Panc1 (cell line): ENCODE results near the gene FRMD1.

ENCODE experiments used
- POLR2AphosphoS5 ChIP-seq: IDR thresholded peaks from 2 replicates; pipeline ENCODE4 v1.6.1; 2012; ENCODE audit warnings: mild to moderate bottlenecking, low read depth, low read length, moderate library complexity
- SIN3A ChIP-seq: IDR thresholded peaks from 2 replicates; pipeline ENCODE4 v1.6.1; 2012; ENCODE audit warnings: low read depth, mild to moderate bottlenecking, low read length, moderate library complexity, borderline replicate concordance; ENCODE audit not compliant: insufficient read depth
- TF ChIP-seq, protein P1 (sequence below): fragments of 450-650 bp; IDR thresholded peaks from 2 replicates; pipeline ENCODE4 v1.5.1; 2017; ENCODE audit warnings: mild to moderate bottlenecking
- TF ChIP-seq, protein P2 (sequence below), 2 experiments: IDR thresholded peaks; 2 replicates each; pipeline ENCODE4 v1.6.1; 2011 to 2012; ENCODE audit warnings: low read depth in 2 of 2, control low read depth in 1 of 2, low read length in 1 of 2, mild to moderate bottlenecking in 1 of 2, moderate library complexity in 1 of 2; ENCODE audit not compliant: insufficient read depth in 1 of 2

GRCh38 chr6:168040856-168041496, 38.0 kb downstream of the FRMD1 start:
- TF ChIP-seq, protein P1, sequence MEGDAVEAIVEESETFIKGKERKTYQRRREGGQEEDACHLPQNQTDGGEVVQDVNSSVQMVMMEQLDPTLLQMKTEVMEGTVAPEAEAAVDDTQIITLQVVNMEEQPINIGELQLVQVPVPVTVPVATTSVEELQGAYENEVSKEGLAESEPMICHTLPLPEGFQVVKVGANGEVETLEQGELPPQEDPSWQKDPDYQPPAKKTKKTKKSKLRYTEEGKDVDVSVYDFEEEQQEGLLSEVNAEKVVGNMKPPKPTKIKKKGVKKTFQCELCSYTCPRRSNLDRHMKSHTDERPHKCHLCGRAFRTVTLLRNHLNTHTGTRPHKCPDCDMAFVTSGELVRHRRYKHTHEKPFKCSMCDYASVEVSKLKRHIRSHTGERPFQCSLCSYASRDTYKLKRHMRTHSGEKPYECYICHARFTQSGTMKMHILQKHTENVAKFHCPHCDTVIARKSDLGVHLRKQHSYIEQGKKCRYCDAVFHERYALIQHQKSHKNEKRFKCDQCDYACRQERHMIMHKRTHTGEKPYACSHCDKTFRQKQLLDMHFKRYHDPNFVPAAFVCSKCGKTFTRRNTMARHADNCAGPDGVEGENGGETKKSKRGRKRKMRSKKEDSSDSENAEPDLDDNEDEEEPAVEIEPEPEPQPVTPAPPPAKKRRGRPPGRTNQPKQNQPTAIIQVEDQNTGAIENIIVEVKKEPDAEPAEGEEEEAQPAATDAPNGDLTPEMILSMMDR, result no peak
- TF ChIP-seq POLR2AphosphoS5, result no peak
- TF ChIP-seq SIN3A, result no peak
- TF ChIP-seq, protein P2, sequence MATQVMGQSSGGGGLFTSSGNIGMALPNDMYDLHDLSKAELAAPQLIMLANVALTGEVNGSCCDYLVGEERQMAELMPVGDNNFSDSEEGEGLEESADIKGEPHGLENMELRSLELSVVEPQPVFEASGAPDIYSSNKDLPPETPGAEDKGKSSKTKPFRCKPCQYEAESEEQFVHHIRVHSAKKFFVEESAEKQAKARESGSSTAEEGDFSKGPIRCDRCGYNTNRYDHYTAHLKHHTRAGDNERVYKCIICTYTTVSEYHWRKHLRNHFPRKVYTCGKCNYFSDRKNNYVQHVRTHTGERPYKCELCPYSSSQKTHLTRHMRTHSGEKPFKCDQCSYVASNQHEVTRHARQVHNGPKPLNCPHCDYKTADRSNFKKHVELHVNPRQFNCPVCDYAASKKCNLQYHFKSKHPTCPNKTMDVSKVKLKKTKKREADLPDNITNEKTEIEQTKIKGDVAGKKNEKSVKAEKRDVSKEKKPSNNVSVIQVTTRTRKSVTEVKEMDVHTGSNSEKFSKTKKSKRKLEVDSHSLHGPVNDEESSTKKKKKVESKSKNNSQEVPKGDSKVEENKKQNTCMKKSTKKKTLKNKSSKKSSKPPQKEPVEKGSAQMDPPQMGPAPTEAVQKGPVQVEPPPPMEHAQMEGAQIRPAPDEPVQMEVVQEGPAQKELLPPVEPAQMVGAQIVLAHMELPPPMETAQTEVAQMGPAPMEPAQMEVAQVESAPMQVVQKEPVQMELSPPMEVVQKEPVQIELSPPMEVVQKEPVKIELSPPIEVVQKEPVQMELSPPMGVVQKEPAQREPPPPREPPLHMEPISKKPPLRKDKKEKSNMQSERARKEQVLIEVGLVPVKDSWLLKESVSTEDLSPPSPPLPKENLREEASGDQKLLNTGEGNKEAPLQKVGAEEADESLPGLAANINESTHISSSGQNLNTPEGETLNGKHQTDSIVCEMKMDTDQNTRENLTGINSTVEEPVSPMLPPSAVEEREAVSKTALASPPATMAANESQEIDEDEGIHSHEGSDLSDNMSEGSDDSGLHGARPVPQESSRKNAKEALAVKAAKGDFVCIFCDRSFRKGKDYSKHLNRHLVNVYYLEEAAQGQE (IDR thresholded peaks at IDR 0.05; ENCODE audit: insufficient read depth in 1 of 2, low read depth in 2 of 2, low read length in 1 of 2), result no peak
